ENCODE data around the gene SLC1A5. TPM values are rescaled to one million over a fixed set of nuclear protein-coding genes. Genes with fewer than 3 reads are reported as not detected.

Gene SLC1A5
- total RNA-seq, 4 donors from 2014 or later: 59.3 to 181 (median 137) TPM

DNA sequence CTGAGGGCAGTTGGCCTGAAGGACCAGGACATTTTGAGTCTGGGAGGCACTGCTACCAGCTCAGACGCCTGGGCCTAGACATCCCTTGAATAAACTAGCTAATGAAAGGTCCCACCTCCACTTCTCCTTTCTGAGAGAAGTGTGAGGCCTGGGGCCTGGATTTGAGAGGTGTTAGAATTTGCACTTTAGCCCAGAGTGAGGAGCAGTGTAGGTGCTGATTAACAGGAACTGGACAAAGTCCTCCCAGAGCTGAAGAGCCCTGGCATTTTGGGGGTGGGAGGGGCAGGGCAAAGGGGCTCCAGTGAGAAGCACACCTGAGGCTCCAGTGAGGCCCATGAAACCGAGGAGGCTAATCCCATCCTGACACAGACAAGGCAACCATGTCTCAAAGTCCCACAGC is 15.2 kb upstream of the SLC1A5 start:
- WGBS, 2 donors: 82 to 89% methylated on average over 2 of the region's 2 CpGs
- no peak for TF ChIP-seq POLR2A (IDR thresholded peaks at IDR 0.05)
- no peak for DNase-seq (ENCODE audit: low spot score in 2 of 2)
- intact Hi-C loops (cut with DNase I; ENCODE audit: low total_unique reads): no loop called here
- H3K4me3 ChIP-seq (ENCODE audit: low read depth, poor library complexity, severe bottlenecking): no peak overlapping the region

DNA sequence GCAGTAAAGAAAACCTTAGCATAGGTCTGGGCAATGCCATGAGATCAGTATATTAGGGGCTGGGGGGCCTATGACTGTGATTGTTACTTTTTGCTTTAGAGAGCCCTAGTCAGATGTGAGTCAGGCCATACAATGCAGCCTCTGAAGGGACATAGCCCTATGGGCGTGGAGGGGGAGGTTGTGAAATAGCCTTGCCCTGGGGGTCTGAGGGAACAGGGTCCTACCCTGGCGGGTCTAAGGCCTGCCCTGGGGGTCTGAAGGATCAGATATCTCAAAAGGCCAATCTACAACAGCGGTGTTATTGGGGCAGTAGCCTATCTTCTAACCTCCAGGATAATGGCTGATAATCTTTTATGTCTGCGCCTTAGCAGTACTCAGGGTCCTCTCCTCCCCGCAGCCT is 13.8 kb upstream of the SLC1A5 start:
- DNase-seq (ENCODE audit: low spot score in 2 of 2): no peak
- WGBS, 2 donors: 94 to 97% methylated on average over 5 of the region's 5 CpGs
- TF ChIP-seq POLR2A (IDR thresholded peaks at IDR 0.05): no peak
- TF ChIP-seq, protein P1, sequence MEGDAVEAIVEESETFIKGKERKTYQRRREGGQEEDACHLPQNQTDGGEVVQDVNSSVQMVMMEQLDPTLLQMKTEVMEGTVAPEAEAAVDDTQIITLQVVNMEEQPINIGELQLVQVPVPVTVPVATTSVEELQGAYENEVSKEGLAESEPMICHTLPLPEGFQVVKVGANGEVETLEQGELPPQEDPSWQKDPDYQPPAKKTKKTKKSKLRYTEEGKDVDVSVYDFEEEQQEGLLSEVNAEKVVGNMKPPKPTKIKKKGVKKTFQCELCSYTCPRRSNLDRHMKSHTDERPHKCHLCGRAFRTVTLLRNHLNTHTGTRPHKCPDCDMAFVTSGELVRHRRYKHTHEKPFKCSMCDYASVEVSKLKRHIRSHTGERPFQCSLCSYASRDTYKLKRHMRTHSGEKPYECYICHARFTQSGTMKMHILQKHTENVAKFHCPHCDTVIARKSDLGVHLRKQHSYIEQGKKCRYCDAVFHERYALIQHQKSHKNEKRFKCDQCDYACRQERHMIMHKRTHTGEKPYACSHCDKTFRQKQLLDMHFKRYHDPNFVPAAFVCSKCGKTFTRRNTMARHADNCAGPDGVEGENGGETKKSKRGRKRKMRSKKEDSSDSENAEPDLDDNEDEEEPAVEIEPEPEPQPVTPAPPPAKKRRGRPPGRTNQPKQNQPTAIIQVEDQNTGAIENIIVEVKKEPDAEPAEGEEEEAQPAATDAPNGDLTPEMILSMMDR (IDR thresholded peaks at IDR 0.05): no peak
- intact Hi-C loops (cut with DNase I; ENCODE audit: low total_unique reads): no loop called here
- no peak overlapping the region for H3K4me3 ChIP-seq (ENCODE audit: low read depth, poor library complexity, severe bottlenecking)

DNA sequence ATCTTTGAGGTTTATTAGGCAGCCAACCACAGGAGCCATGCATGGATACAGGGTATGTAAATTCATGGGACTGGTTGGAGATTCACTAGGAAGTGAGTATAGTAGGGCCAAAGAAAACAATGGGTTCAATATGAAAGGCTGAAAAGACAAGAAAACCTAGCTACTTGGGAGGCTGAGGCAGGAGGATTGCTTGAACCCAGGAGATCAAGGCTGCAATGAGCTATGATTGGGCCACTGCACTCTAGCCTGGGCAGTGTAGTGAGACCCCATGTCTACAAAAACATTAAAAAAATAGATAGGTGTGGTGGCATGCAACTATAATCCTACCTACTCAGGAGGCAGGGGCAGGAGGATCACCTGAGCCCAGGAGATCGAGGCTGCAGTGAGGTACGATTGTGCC is 10.3 kb upstream of the SLC1A5 start:
- H3K4me3 ChIP-seq (ENCODE audit: low read depth, poor library complexity, severe bottlenecking): no peak overlapping the region
- intact Hi-C loops (cut with DNase I; ENCODE audit: low total_unique reads): no loop called here
- 98 to 99% methylated on average over 2 of the region's 2 CpGs for WGBS, 2 donors

DNA sequence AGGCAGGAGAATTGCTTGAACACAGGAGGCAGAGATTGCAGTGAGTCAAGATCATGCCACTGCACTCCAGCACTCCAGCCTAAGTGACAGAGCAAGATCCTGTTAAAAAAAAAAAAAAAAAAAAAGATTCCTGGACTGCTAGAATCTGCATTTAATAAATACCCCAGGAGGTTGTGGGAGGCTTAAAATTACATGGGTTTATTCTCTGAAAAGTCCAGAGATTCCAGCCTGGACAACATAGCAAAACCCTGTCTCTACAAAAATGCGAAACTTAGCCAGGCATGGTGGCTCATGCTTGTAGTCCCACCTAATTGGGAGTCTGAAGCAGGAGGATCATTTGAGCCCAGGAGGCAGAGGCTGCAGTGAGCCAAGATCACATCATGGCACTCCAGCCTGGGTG is 9.5 kb upstream of the SLC1A5 start:
- no peak for DNase-seq (ENCODE audit: low spot score in 2 of 2)
- 100% methylated on average over 1 of the region's 1 CpG for WGBS, 2 donors
- TF ChIP-seq, protein P1 (IDR thresholded peaks at IDR 0.05): no peak
- TF ChIP-seq POLR2A (IDR thresholded peaks at IDR 0.05): no peak
- H3K4me3 ChIP-seq (ENCODE audit: low read depth, poor library complexity, severe bottlenecking): no peak overlapping the region
- intact Hi-C loops (cut with DNase I; ENCODE audit: low total_unique reads): no loop called here

More for the DNA sequence above, 10.3 kb upstream of the SLC1A5 start:
- no peak for DNase-seq (ENCODE audit: low spot score in 2 of 2)
- TF ChIP-seq, protein P1 (IDR thresholded peaks at IDR 0.05): no peak
- TF ChIP-seq POLR2A (IDR thresholded peaks at IDR 0.05): no peak

DNA sequence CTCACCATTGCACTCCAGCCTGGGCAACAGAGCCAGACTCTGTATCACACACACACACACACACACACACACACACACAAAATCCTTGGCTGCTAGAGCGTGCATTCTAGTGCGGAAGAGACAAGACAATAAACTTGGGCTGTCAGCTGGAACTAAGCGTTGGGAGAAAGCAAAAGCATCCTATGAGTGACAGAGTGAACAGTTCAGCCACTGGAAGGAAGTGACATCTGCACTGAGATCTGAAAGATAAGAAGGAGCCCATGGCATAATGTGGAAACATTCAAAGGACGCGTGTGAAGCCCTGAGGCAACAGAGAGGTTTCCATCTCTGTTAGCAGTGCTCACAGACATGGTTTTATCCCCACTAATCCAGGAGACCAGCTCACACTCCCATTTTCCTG is 3.5 kb upstream of the SLC1A5 start:
- intact Hi-C loops (cut with DNase I; ENCODE audit: low total_unique reads): no loop called here
- TF ChIP-seq POLR2A (IDR thresholded peaks at IDR 0.05): no peak
- TF ChIP-seq, protein P1 (IDR thresholded peaks at IDR 0.05): no peak
- WGBS, 2 donors: 64 to 68% methylated on average over 5 of the region's 5 CpGs
- DNase-seq (ENCODE audit: low spot score in 2 of 2): no peak
- no peak overlapping the region for H3K4me3 ChIP-seq (ENCODE audit: low read depth, poor library complexity, severe bottlenecking)

DNA sequence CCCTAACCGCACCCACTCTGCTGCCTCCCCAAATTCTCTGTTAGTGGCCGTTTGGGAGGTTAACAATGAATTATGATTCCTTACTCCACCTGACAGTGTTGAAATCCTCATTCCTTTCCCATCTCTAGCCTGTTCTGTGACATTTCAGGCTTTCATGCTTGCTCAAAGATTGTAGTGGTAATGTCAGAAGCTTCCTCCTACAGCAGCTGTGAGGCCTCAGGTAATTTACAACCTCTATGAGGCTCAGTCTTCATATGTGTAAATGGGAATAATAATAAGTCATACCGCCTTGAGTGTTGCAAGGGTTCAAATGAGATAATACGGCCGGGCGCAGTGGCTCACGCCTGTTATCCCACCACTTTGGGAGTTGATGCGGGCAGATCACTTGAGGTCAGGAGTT is 977 bp upstream of the SLC1A5 start:
- no peak overlapping the region for H3K4me3 ChIP-seq (ENCODE audit: low read depth, poor library complexity, severe bottlenecking)
- DNase-seq (ENCODE audit: low spot score in 2 of 2): no peak
- no peak for TF ChIP-seq POLR2A (IDR thresholded peaks at IDR 0.05)
- TF ChIP-seq, protein P1 (IDR thresholded peaks at IDR 0.05): no peak
- WGBS, 2 donors: 85 to 87% methylated on average over 8 of the region's 8 CpGs
- intact Hi-C loops (cut with DNase I; ENCODE audit: low total_unique reads): no loop called here
